Activated CD8-positive, alpha-beta T cell treated with anti-CD3 and anti-CD28 coated beads for 36 hours (primary cell): ENCODE data around the gene MLH3. TPM values are rescaled to one million over a fixed set of nuclear protein-coding genes. Genes with fewer than 3 reads are reported as not detected.

Source experiments
- ATAC-seq: fragments of 200-7000 bp; cut with Tn5 transposase; one replicate; pipeline ENCODE4 v1.10.0; 2021; ENCODE audit warnings: mild to moderate bottlenecking, moderate library complexity
- CTCF ChIA-PET: fragments of 350-600 bp; sonication (Branson Sonifier 250); formaldehyde crosslinking; loops from one replicate; lab custom pipeline; 2021; ENCODE audit warnings: antibody characterized with exemption; lab: Charles Lee
- POLR2A ChIA-PET: fragments of 350-600 bp; sonication (Branson Sonifier 250); formaldehyde crosslinking; loops from one replicate; lab custom pipeline; 2021; ENCODE audit warnings: antibody characterized with exemption; lab: Charles Lee
- DNase-seq: peaks from one replicate; pipeline ENCODE4 v3.0.0-alpha.2; 2020
- H3K27ac Mint-ChIP-seq: one replicate; pipeline ENCODE4 v1.8.0; 2021; ENCODE audit warnings: mild to moderate bottlenecking, mixed read lengths
- H3K27me3 Mint-ChIP-seq: one replicate; pipeline ENCODE4 v1.8.0; 2021; ENCODE audit warnings: mixed read lengths
- H3K36me3 Mint-ChIP-seq: one replicate; pipeline ENCODE4 v1.8.0; 2021; ENCODE audit warnings: low read depth, mixed read lengths
- H3K4me1 Mint-ChIP-seq: one replicate; pipeline ENCODE4 v1.8.0; 2021; ENCODE audit warnings: low read depth, mixed read lengths
- H3K4me3 Mint-ChIP-seq: one replicate; pipeline ENCODE4 v1.8.0; 2021; ENCODE audit warnings: mild to moderate bottlenecking, moderate library complexity, mixed read lengths
- H3K9me3 Mint-ChIP-seq: one replicate; pipeline ENCODE4 v1.8.0; 2021; ENCODE audit warnings: mixed read lengths
- intact Hi-C: fragments of 100-400 bp; cut with micrococcal nuclease; formaldehyde crosslinking; loops from one replicate; pipeline ENCODE4 v1.10.0; 2022
- total RNA-seq, 2 experiments: library from RNA; stranded (reverse); gene quantifications; one replicate each; pipeline ENCODE4 v1.2.3, GENCODE V29; 2021
- TF ChIP-seq, protein P1 (sequence below): fragments of 200-600 bp; IDR thresholded peaks from one replicate; pipeline ENCODE4 v1.8.0; 2022; ENCODE audit warnings: antibody characterized with exemption, mild to moderate bottlenecking

The MLH3 gene
- total RNA-seq, 2 experiments from 2014 or later: 26.8 to 29.0 TPM

DNA sequence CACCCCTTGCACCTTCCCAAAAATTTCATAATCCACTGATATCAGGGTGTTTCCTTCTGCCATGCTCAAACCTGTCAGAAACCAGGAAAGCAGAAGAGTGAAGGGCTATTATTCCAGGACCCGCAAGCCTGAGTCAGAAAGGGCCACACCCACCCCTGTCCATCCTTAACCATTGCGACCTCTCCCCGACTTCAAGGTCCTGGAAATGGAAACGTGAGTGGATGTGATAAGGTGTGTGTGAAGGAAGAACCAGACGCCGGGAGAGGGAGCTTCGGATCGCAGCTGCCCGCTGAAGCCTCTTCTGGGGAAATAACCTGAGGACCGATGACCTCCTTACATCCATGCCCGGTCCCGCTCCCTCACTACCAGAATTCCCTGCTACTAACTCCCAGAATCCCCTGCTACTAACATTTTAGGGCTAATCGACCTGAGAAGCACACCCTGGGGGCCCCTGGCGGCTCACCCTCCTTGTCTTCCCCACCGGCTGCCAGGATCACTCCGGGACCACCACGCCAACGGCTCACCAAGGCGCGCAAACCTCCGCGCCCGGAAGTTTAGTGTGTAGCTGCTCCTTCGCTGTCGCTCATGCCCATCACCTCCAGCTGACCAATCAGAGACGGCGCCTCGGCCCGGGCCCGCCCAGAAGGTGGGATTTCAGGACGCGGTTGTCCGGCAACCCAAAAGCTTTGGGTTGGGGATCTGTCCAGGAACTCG lies 12.4 kb upstream of the MLH3 start, which contains the start of gene ACYP1:
ACYP1 (minus strand) TSS at position 534 of the 714 bp plus-strand sequence; CDS start at position 63, 471 bp downstream.
- H3K27ac Mint-ChIP-seq: peak within 1 kb of the TSS; percentile 95
- no peaks in the 10 kb centered on the region for H3K27me3 Mint-ChIP-seq
- CTCF ChIA-PET: interaction anchor here (0.9 to 3.7 kb wide), 12 partner anchors 12 to 424 kb away, joined by 3 to 28 read pairs (median 4); partner anchors contain the start of genes MLH3 and NEK9
- peaks cover 25% of the 10 kb centered on the region for H3K36me3 Mint-ChIP-seq
- H3K4me3 Mint-ChIP-seq: peak within 1 kb of the TSS; percentile 100
- ATAC-seq (peak; percentile 100), DNase-seq (peak; percentile 94)
- TF ChIP-seq, protein P1, sequence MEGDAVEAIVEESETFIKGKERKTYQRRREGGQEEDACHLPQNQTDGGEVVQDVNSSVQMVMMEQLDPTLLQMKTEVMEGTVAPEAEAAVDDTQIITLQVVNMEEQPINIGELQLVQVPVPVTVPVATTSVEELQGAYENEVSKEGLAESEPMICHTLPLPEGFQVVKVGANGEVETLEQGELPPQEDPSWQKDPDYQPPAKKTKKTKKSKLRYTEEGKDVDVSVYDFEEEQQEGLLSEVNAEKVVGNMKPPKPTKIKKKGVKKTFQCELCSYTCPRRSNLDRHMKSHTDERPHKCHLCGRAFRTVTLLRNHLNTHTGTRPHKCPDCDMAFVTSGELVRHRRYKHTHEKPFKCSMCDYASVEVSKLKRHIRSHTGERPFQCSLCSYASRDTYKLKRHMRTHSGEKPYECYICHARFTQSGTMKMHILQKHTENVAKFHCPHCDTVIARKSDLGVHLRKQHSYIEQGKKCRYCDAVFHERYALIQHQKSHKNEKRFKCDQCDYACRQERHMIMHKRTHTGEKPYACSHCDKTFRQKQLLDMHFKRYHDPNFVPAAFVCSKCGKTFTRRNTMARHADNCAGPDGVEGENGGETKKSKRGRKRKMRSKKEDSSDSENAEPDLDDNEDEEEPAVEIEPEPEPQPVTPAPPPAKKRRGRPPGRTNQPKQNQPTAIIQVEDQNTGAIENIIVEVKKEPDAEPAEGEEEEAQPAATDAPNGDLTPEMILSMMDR: no peak
- intact Hi-C loops: no loop called here
- POLR2A ChIA-PET: interaction anchor here (0.6 to 2.6 kb wide), 5 partner anchors 12 to 260 kb away, joined by 3 to 8 read pairs (median 3); partner anchors contain the start of gene MLH3
- peaks cover 29% of the 10 kb centered on the region for H3K4me1 Mint-ChIP-seq
- no peaks in the 10 kb centered on the region for H3K9me3 Mint-ChIP-seq

DNA sequence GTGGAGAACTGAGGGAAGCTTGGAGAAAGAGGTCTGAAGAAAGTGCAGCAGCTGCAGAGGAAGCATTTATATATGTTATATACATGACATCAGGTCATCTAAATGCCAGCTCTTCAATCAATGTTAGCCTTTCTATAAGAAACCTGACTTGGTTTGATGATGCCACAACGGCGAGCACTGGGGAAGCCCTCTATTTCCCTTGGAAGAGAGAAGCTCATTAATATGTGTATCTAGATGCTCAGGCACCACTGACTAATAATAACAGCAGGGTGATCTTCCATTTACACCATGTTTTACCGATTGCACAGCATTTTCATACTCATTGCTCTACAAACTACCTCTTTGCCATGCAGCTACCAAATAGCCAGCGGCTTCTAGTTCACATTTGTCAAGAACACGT lies 11.7 kb upstream of the MLH3 start:
- H3K4me1 Mint-ChIP-seq: peaks cover 29% of the 10 kb centered on the region
- TF ChIP-seq, protein P1: no peak

DNA sequence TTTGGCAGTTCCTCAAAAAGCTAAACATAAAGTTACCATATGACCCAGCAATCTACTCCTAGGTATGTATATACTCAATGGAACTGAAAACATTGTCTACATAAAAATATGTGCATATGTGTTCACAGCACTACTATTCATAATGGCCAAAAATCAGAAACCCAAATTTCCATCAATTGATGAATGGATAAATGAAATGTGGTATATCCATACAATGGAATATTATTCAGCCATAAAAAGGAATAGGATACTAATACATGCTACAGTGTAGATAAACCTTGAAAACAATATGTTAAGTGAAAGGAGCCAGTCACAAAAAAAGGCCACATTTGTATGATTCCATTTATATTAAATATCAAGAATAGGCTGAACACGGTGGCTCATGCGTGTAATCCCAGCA lies 9.2 kb upstream of the MLH3 start:
- intact Hi-C loops: no loop called here
- ChIA-PET CTCF (no interaction called here), POLR2A (no interaction called here)
- H3K4me1 Mint-ChIP-seq: peaks cover 33% of the 10 kb centered on the region
- ATAC-seq: no peak
- no peaks in the 10 kb centered on the region for H3K9me3 Mint-ChIP-seq
- H3K27me3 Mint-ChIP-seq: no peaks in the 10 kb centered on the region
- H3K27ac Mint-ChIP-seq: no peak overlapping the region
- H3K4me3 Mint-ChIP-seq: no peak overlapping the region
- peaks cover 37% of the 10 kb centered on the region for H3K36me3 Mint-ChIP-seq
- TF ChIP-seq, protein P1: no peak
- no peak for DNase-seq

More for the DNA sequence above, 11.7 kb upstream of the MLH3 start:
- no peaks in the 10 kb centered on the region for H3K9me3 Mint-ChIP-seq
- H3K27ac Mint-ChIP-seq: peak overlapping the region; percentile 95
- ATAC-seq: no peak
- peak overlapping the region; percentile 100 for H3K4me3 Mint-ChIP-seq
- ChIA-PET POLR2A (interaction anchor here (1.2 to 2.6 kb wide), 3 partner anchors 12 to 63 kb away, joined by 3 to 8 read pairs (median 3); partner anchors contain the start of gene MLH3), CTCF (interaction anchor here (1.0 to 3.7 kb wide), 7 partner anchors 13 to 234 kb away, joined by 3 to 28 read pairs (median 4); partner anchors contain the start of gene MLH3)
- intact Hi-C loops: no loop called here
- DNase-seq: peak; percentile 23
- H3K36me3 Mint-ChIP-seq: peaks cover 28% of the 10 kb centered on the region
- H3K27me3 Mint-ChIP-seq: no peaks in the 10 kb centered on the region

DNA sequence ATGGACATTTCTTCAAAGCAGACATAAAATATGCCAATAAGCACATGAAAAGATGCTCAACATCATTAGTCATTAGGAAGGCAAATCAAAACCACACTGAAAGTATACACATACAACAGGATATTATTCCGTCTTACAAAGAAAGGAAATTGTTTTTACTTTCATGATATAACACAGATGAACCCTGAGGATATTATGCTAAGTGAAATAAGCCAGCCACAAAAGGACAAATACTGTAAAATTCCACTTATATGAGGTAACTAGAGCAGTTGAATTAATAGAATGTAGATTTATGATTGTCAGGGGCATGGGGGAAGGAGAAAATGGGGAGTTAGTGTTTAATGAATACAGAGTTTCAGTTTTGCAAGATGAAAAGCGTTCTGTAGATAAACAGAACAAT lies 8.4 kb upstream of the MLH3 start:
- intact Hi-C loops: no loop called here
- ATAC-seq (no peak), DNase-seq (no peak)
- no peak overlapping the region for H3K4me3 Mint-ChIP-seq
- no peaks in the 10 kb centered on the region for H3K27me3 Mint-ChIP-seq
- peaks cover 39% of the 10 kb centered on the region for H3K36me3 Mint-ChIP-seq
- H3K9me3 Mint-ChIP-seq: no peaks in the 10 kb centered on the region
- H3K27ac Mint-ChIP-seq: no peak overlapping the region
- TF ChIP-seq, protein P1: no peak
- CTCF ChIA-PET: no interaction called here
- H3K4me1 Mint-ChIP-seq: peaks cover 32% of the 10 kb centered on the region
- POLR2A ChIA-PET: no interaction called here

DNA sequence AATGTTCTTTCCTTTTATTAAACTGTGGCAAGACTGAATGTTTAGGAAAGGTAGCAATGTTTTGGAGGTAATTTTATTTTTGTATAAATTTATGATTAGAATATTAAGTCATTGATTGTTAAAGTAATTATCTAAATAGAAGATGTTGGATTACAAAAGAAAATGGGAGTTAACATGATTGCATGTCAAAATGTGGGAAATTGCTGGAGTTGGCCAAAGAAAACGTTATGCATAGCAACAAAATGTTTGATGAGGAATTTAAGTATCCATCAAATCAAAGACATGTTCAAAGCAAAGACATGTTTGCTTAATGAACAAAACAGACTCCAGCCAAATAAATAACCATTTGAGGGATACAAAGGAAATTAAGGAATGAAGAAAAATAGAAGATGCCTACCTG lies 3.2 kb upstream of the MLH3 start:
- H3K27me3 Mint-ChIP-seq: no peaks in the 10 kb centered on the region
- no peak overlapping the region for H3K4me3 Mint-ChIP-seq
- H3K36me3 Mint-ChIP-seq: peaks cover 52% of the 10 kb centered on the region
- CTCF ChIA-PET: no interaction called here
- TF ChIP-seq, protein P1: no peak
- DNase-seq (no peak), ATAC-seq (no peak)
- peaks cover 38% of the 10 kb centered on the region for H3K4me1 Mint-ChIP-seq
- intact Hi-C loops: no loop called here
- no peaks in the 10 kb centered on the region for H3K9me3 Mint-ChIP-seq
- POLR2A ChIA-PET: no interaction called here
- no peak overlapping the region for H3K27ac Mint-ChIP-seq
